GM12878 (cell line): Measurements from ENCODE around the gene CCDC117. TPM values are rescaled to one million over a fixed set of nuclear protein-coding genes. Genes with fewer than 3 reads are reported as not detected.
A peak's percentile ranks its signal among the peaks of the same experiment; 100 is the strongest.

ENCODE experiments used
- ATAC-seq: fragments of 200-7000 bp; cut with Tn5 transposase; 3 replicates; pipeline ENCODE4 v1.9.1; 2020; ENCODE audit warnings: mild to moderate bottlenecking, moderate library complexity
- BruUV-seq: library from RNA; stranded (reverse); fragments of 400-500 nt; replicated peaks from 2 replicates; lab custom pipeline; 2021; lab: Mats Ljungman, UMichigan
- CTCF ChIA-PET: fragments of 300-600 bp; sonication (Branson Sonifier 250); formaldehyde crosslinking; extraction: SDS; loops from one replicate; lab custom pipeline; 2021; ENCODE audit warnings: inconsistent platforms; lab: Yijun Ruan, JAX
- POLR2A ChIA-PET: fragments of 350-600 bp; formaldehyde crosslinking; extraction: SDS; loops from one replicate; lab custom pipeline; 2021; ENCODE audit warnings: inconsistent platforms; lab: Charles Lee
- RAD21 ChIA-PET: fragments of 300-600 bp; sonication (Branson Sonifier 250); formaldehyde crosslinking; loops from one replicate; lab custom pipeline; 2023; ENCODE audit warnings: antibody characterized with exemption; ENCODE audit not compliant: unreplicated experiment; lab: Charles Lee
- SMC1A ChIA-PET: fragments of 300-600 bp; sonication (Branson Sonifier 250); formaldehyde crosslinking; loops from one replicate; lab custom pipeline; 2023; ENCODE audit not compliant: unreplicated experiment, uncharacterized antibody; lab: Charles Lee
- DNase-seq: peaks from one replicate; pipeline ENCODE4 v3.0.0-alpha.2; 2011; ENCODE audit warnings: low read depth, low spot score
- FAIRE-seq: peaks from 3 replicates; lab custom pipeline; 2011; peaks lifted over from hg19 to GRCh38; lab: Jason Lieb, UNC
- H2AFZ ChIP-seq: 2 replicates; pipeline ENCODE4 v1.6.0; 2011; ENCODE audit warnings: low read depth, low read length, control low read depth; ENCODE audit not compliant: control insufficient read depth
- H3K27ac ChIP-seq: 2 replicates; pipeline ENCODE4 v1.5.1; 2011; ENCODE audit warnings: control low read depth; ENCODE audit not compliant: control insufficient read depth, insufficient read depth
- H3K27me3 ChIP-seq, 2 experiments: replicated peaks in 1 of 2; 2 replicates each; pipeline versions ENCODE4 v1.6.0 to v1.6.1; 2011; ENCODE audit warnings: low read length in 1 of 2; ENCODE audit not compliant: control insufficient read depth in 2 of 2, insufficient read depth in 2 of 2
- H3K36me3 ChIP-seq, 2 experiments: 2 replicates each; pipeline ENCODE4 v1.5.1; 2011; ENCODE audit warnings: low read length in 1 of 2; ENCODE audit not compliant: control insufficient read depth in 2 of 2, insufficient read depth in 2 of 2
- H3K4me1 ChIP-seq: 2 replicates; pipeline ENCODE4 v1.6.1; 2011; ENCODE audit warnings: mild to moderate bottlenecking, low read length, moderate library complexity, mixed read lengths; ENCODE audit not compliant: control insufficient read depth, insufficient read depth
- H3K4me2 ChIP-seq: 2 replicates; pipeline ENCODE4 v1.6.0; 2011; ENCODE audit warnings: control low read depth; ENCODE audit not compliant: control insufficient read depth, insufficient read depth
- H3K4me3 ChIP-seq: fragments of 200-600 bp; sonication (generic); 2 replicates; pipeline ENCODE4 v1.5.1; 2016
- H3K79me2 ChIP-seq: 2 replicates; pipeline ENCODE4 v1.6.0; 2011; ENCODE audit warnings: low read length; ENCODE audit not compliant: control insufficient read depth, insufficient read depth
- H3K9ac ChIP-seq: 2 replicates; pipeline ENCODE4 v1.8.0; 2011; ENCODE audit warnings: low read length, control low read depth, mixed read lengths; ENCODE audit not compliant: control insufficient read depth, insufficient read depth
- H3K9me3 ChIP-seq: replicated peaks from 3 replicates; pipeline ENCODE4 v1.5.1; 2011; ENCODE audit warnings: mild to moderate bottlenecking, low read length; ENCODE audit not compliant: control insufficient read depth, insufficient read depth
- H4K20me1 ChIP-seq: 2 replicates; pipeline ENCODE4 v1.6.0; 2011; ENCODE audit not compliant: control insufficient read depth, insufficient read depth
- ATF2 ChIP-seq: IDR thresholded peaks from 2 replicates; pipeline ENCODE4 v1.6.1; 2012; ENCODE audit warnings: low read length, inconsistent platforms
- CREM ChIP-seq: IDR thresholded peaks from 2 replicates; pipeline ENCODE4 v1.6.1; 2014; ENCODE audit warnings: antibody characterized with exemption, low read depth
- GABPA ChIP-seq: IDR thresholded peaks from 2 replicates; pipeline ENCODE4 v1.6.1; 2014; ENCODE audit warnings: antibody characterized with exemption, low read depth, mild to moderate bottlenecking, inconsistent platforms
- HDGF ChIP-seq: fragments of 450-650 bp; IDR thresholded peaks from 2 replicates; pipeline ENCODE4 v1.6.1; 2016; ENCODE audit warnings: antibody characterized with exemption
- IRF3 ChIP-seq: fragments of 450-650 bp; IDR thresholded peaks from 2 replicates; pipeline ENCODE4 v1.6.1; 2014; ENCODE audit warnings: mild to moderate bottlenecking
- MYC ChIP-seq: IDR thresholded peaks from 2 replicates; pipeline ENCODE4 v1.6.1; 2011; ENCODE audit warnings: mild to moderate bottlenecking, low read length, moderate library complexity, inconsistent platforms; ENCODE audit not compliant: insufficient read depth, insufficient replicate concordance, insufficient read length, severe bottlenecking
- NKRF ChIP-seq: fragments of 450-650 bp; conservative IDR thresholded peaks from 2 replicates; pipeline ENCODE4 v1.6.1; 2017; ENCODE audit warnings: mild to moderate bottlenecking, moderate library complexity
- NR2C2 ChIP-seq: IDR thresholded peaks from 2 replicates; pipeline ENCODE4 v1.6.1; 2011; ENCODE audit warnings: borderline replicate concordance, low read depth; ENCODE audit not compliant: control insufficient read depth, insufficient read length
- PAX5 ChIP-seq: IDR thresholded peaks from 2 replicates; pipeline ENCODE4 v1.6.1; 2011; ENCODE audit warnings: low read depth, low read length, borderline replicate concordance
- POLR2AphosphoS2 ChIP-seq: IDR thresholded peaks from 2 replicates; pipeline ENCODE4 v1.6.1; 2011; ENCODE audit warnings: low read depth, mild to moderate bottlenecking, low read length, improper control_type of control experiment, moderate library complexity
- POLR2AphosphoS5 ChIP-seq: IDR thresholded peaks from 2 replicates; pipeline ENCODE4 v1.6.1; 2011; ENCODE audit warnings: mild to moderate bottlenecking, low read length, inconsistent platforms
- SMAD5 ChIP-seq: IDR thresholded peaks from 2 replicates; pipeline ENCODE4 v1.6.1; 2016; ENCODE audit warnings: antibody characterized with exemption, low read depth
- SP1 ChIP-seq: IDR thresholded peaks from one replicate; pipeline ENCODE4 v1.6.1; 2011; ENCODE audit warnings: low read depth, low read length
- SPI1 ChIP-seq: IDR thresholded peaks from 2 replicates; pipeline ENCODE4 v1.6.1; 2011; ENCODE audit warnings: low read depth, mild to moderate bottlenecking, low read length, moderate library complexity, borderline replicate concordance; ENCODE audit not compliant: insufficient read depth
- TAF1 ChIP-seq: IDR thresholded peaks from 2 replicates; pipeline ENCODE4 v1.6.1; 2011; ENCODE audit warnings: mild to moderate bottlenecking, low read depth, low read length, borderline replicate concordance
- YBX1 ChIP-seq: fragments of 450-650 bp; IDR thresholded peaks from 2 replicates; pipeline ENCODE4 v1.6.1; 2016; ENCODE audit warnings: antibody characterized with exemption
- WGBS: methylation state at CpG from one replicate; pipeline ENCODE4 v1.1.6; 2016; ENCODE audit warnings: low lambda C conversion rate; ENCODE audit not compliant: insufficient replicate concordance, insufficient coverage; ENCODE audit errors: missing lambda C conversion rate; 5-methylcytosine and 5-hydroxymethylcytosine counted together
- in situ Hi-C: fragments of 300-500 bp; cut with MboI; formaldehyde crosslinking; loops from 9 replicates; pipeline ENCODE4 v1.14.3; 2018; ENCODE audit warnings: mixed read lengths
- intact Hi-C: fragments of 100-400 bp; cut with micrococcal nuclease; formaldehyde crosslinking; loops from one replicate; pipeline ENCODE4 v1.14.2; 2022; ENCODE audit not compliant: unreplicated experiment
- polyA plus RNA-seq, 11 experiments: library from polyadenylated mRNA; depleted of rRNA in 4 of 11; unstranded in 6 of 11; stranded (reverse) in 5 of 11; fragments of >200 nt; fragmentation: Nextera tagmentation in 4 of 11; fragmentation: Illumina TruSeq in 1 of 11; extraction: Ambion mirVana in 4 of 11; extraction: Trizol in 1 of 11; gene quantifications; 1 replicate in 1 of 11; 2 replicates in 10 of 11; pipeline versions ENCODE4 v1.2.1 to v1.2.3, GENCODE V29; 2011 to 2016; ENCODE audit warnings: inconsistent platforms in 2 of 11, missing spikeins in 2 of 11, low read depth in 1 of 11
- total RNA-seq, 4 experiments: library from RNA; depleted of rRNA in 3 of 4; stranded (reverse); fragments of >200 nt in 3 of 4; fragmentation: Illumina TruSeq in 1 of 4; extraction: Trizol in 1 of 4; gene quantifications; 2 replicates each; pipeline versions ENCODE4 v1.2.1 to v1.2.3, GENCODE V29; 2013 to 2021
- TF ChIP-seq, protein P1 (sequence below): IDR thresholded peaks from 2 replicates; pipeline ENCODE4 v1.6.1; 2011; ENCODE audit warnings: low read depth, mild to moderate bottlenecking, low read length, moderate library complexity, borderline replicate concordance; ENCODE audit errors: extremely low read depth

Gene CCDC117
- total and polyA plus RNA-seq, 10 of the 15 experiments (the other 5 are each of a cell fraction or from before 2014, with no cell fraction given) = 6.3 to 32.2 (median 20.6) TPM

DNA sequence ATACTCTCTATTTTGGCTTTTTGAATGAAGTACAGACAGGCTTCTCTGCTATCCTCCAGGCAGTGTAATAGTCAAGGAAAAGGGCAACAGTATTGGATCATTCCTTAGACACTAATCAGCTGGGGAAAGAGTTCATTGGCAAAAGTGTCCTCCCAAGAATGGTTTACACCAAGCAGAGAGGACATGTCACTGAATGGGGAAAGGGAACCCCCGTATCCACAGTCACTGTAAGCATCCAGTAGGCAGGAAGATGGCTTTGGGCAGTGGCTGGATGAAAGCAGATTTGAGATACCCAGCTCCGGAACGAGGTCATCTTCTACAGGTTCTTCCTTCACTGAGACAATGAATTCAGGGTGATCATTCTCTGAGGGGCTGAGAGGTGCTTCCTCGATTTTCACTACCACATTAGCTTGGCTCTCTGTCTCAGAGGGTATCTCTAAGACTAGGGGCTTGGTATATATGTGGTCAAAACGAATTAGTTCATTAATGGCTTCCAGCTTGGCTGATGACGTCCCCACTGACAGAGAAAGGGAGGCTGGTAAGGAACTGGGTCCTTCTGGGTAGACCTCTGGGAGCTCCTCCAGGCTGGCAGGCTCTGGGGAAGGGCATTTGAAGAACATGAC, 22.7 kb downstream of the CCDC117 start:
- ATAC-seq (no peak), DNase-seq (no peak), FAIRE-seq (no peak)
- intact Hi-C loops = loop anchor here (10.0 kb wide), 1 partner anchor 120 kb away; the partner anchor contains the start of gene TTC28
- ChIA-PET RAD21 (interaction anchor here (1.0 to 6.8 kb wide), 5 partner anchors 15 to 51 kb away, joined by 3 to 74 read pairs (median 6); no protein-coding TSS in a partner anchor), SMC1A (interaction anchor here (0.7 to 12.5 kb wide), 11 partner anchors 9 to 34 kb away, joined by 3 to 130 read pairs (median 4); partner anchors contain the start of gene CCDC117), CTCF (interaction anchor here (0.6 to 2.6 kb wide), 6 partner anchors 8 to 247 kb away, joined by 3 to 17 read pairs (median 4); no protein-coding TSS in a partner anchor), POLR2A (interaction anchor here (1.0 to 5.7 kb wide), 6 partner anchors 9 to 24 kb away, joined by 4 to 29 read pairs (median 6); no protein-coding TSS in a partner anchor)
- Histone ChIP-seq H4K20me1 (no peaks in the 10 kb centered on the region), H3K4me2 (peak overlapping the region; percentile 57), H3K79me2 (peaks cover 52% of the 10 kb centered on the region), H3K9ac (no peak overlapping the region), H3K4me3 (peak overlapping the region; percentile 3; the same call in 1 of the 2 replicates), H3K9me3 (no peaks in the 10 kb centered on the region), H3K27me3 (no peaks in the 10 kb centered on the region), H3K4me1 (peaks cover 49% of the 10 kb centered on the region), H3K27ac (no peak overlapping the region), H2AFZ (no peak overlapping the region), H3K36me3 (peaks cover 8 to 26% of the 10 kb centered on the region in 2 experiments)
- BruUV-seq = no TSS peak
- 88% methylated on average over 6 of the region's 6 CpGs for WGBS
- in situ Hi-C loops = no loop called here
- no peak for TF ChIP-seq PAX5
- no peak for TF ChIP-seq SP1
- TF ChIP-seq SPI1 = no peak
- TF ChIP-seq NR2C2 = no peak
- no peak for TF ChIP-seq ATF2
- no peak for TF ChIP-seq NKRF
- no peak for TF ChIP-seq GABPA
- no peak for TF ChIP-seq HDGF
- no peak for TF ChIP-seq IRF3
- no peak for TF ChIP-seq TAF1
- TF ChIP-seq MYC = no peak
- peak; percentile 25; the same call in 1 of the 2 replicates for TF ChIP-seq POLR2AphosphoS2
- TF ChIP-seq YBX1 = no peak
- peak; percentile 61 for TF ChIP-seq POLR2AphosphoS5
- TF ChIP-seq SMAD5 = 0 out of 2 replicates have a peak, but pooled peaks have one; percentile 34
- TF ChIP-seq CREM = no peak
- TF ChIP-seq, protein P1, sequence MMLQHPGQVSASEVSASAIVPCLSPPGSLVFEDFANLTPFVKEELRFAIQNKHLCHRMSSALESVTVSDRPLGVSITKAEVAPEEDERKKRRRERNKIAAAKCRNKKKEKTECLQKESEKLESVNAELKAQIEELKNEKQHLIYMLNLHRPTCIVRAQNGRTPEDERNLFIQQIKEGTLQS = no peak
